ENCODE data around the gene OBI1.
"Not testable (repeated sequence)": the region's sequence is repeated elsewhere in the genome, so short reads cannot be mapped to it uniquely, and the experiment has no call there.

Gene OBI1

DNA sequence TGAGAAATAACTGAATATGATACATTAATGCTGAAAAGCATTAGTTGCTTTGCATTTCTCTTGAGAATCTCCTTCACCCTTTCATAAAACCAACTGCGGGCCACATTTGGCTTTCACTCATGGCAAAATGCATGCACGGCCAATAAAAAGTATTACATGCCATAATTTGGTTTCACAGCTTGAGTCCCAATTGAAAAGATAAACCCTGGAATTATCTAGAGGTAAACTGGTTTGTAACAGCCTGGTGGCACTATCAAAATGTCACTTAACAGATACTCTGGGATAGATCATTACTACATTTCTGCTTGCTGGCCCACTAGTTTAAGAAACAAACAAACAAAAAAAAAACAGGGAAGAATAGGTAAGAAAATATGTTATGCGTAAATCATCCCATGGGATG lies 3.9 kb downstream of the OBI1 start:
- Histone ChIP-seq H3K79me2 (ENCODE audit: insufficient read depth, low read depth) (peaks cover 72% of the 10 kb centered on the region), H2AFZ (ENCODE audit: low read depth) (no peak overlapping the region), H3K27me3 (ENCODE audit: insufficient read depth, low read depth) (no peaks in the 10 kb centered on the region), H3K4me1 (ENCODE audit: low read depth, poor library complexity, severe bottlenecking) (peaks cover 9% of the 10 kb centered on the region), H3K27ac (no peak overlapping the region), H3K36me3 (ENCODE audit: insufficient read depth) (no peaks in the 10 kb centered on the region), H3K9ac (no peak overlapping the region), H3K4me2 (no peak overlapping the region), H3K4me3 (IDR thresholded peaks at IDR 0.05; ENCODE audit: insufficient read depth, low read depth, low read length) (no peak overlapping the region), H4K20me1 (ENCODE audit: insufficient read depth) (no peaks in the 10 kb centered on the region)
- no peak for TF ChIP-seq CTCF (conservative IDR thresholded peaks at IDR 0.05; ENCODE audit: low read depth, low read length)

DNA sequence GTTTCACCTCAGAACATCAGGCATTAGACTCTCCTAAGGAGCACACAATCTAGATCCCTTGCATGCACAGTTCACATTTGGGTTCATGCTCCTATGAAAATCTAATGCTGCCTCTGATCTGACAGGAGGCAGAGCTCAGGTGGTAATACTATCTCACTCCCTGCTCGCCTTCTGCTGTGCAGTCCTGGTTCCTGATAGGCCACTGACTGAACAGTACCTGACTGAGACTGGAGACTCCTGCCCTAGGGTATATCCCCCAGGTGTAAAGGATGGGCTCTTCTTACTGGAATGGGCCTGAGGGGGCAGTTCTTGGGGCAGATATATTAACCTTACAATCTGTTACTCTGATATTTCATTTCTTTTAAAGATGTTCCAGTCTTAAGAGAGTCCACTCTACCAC lies 6.3 kb downstream of the OBI1 start:
- Histone ChIP-seq H4K20me1 (ENCODE audit: insufficient read depth) (no peaks in the 10 kb centered on the region), H3K36me3 (ENCODE audit: insufficient read depth) (no peaks in the 10 kb centered on the region), H2AFZ (ENCODE audit: low read depth) (no peak overlapping the region), H3K4me3 (IDR thresholded peaks at IDR 0.05; ENCODE audit: insufficient read depth, low read depth, low read length) (no peak overlapping the region), H3K9ac (no peak overlapping the region), H3K27me3 (ENCODE audit: insufficient read depth, low read depth) (no peaks in the 10 kb centered on the region), H3K4me1 (ENCODE audit: low read depth, poor library complexity, severe bottlenecking) (peaks cover 6% of the 10 kb centered on the region), H3K79me2 (ENCODE audit: insufficient read depth, low read depth) (peaks cover 76% of the 10 kb centered on the region), H3K27ac (no peak overlapping the region), H3K4me2 (no peak overlapping the region)
- TF ChIP-seq CTCF (conservative IDR thresholded peaks at IDR 0.05; ENCODE audit: low read depth, low read length) = no peak

DNA sequence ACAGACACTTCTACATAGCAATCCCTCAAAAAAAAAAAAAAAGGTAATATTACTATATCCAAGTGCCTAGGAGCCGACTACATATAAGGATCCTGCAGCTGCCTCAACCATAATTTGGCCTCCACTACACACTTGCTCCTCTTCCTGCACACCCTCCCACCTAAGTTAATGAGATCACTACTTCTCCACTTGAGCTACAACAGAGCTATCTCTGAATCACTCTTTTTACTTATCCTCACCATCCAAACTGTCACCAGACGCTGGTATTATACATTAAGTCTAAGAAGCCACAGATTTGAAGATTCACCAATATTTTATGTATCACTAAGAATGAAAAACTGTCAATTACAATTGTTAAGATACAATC lies 8.3 kb downstream of the OBI1 start:
- Histone ChIP-seq H3K36me3 (ENCODE audit: insufficient read depth) (no peaks in the 10 kb centered on the region), H3K27me3 (ENCODE audit: insufficient read depth, low read depth) (no peaks in the 10 kb centered on the region), H3K9ac (no peak overlapping the region), H3K4me1 (ENCODE audit: low read depth, poor library complexity, severe bottlenecking) (no peaks in the 10 kb centered on the region), H3K4me2 (no peak overlapping the region), H3K4me3 (IDR thresholded peaks at IDR 0.05; ENCODE audit: insufficient read depth, low read depth, low read length) (no peak overlapping the region), H4K20me1 (ENCODE audit: insufficient read depth) (no peaks in the 10 kb centered on the region), H3K79me2 (ENCODE audit: insufficient read depth, low read depth) (peaks cover 71% of the 10 kb centered on the region; the same call in 1 of the 2 replicates), H2AFZ (ENCODE audit: low read depth) (no peak overlapping the region), H3K27ac (no peak overlapping the region)
- no peak for TF ChIP-seq CTCF (conservative IDR thresholded peaks at IDR 0.05; ENCODE audit: low read depth, low read length)

DNA sequence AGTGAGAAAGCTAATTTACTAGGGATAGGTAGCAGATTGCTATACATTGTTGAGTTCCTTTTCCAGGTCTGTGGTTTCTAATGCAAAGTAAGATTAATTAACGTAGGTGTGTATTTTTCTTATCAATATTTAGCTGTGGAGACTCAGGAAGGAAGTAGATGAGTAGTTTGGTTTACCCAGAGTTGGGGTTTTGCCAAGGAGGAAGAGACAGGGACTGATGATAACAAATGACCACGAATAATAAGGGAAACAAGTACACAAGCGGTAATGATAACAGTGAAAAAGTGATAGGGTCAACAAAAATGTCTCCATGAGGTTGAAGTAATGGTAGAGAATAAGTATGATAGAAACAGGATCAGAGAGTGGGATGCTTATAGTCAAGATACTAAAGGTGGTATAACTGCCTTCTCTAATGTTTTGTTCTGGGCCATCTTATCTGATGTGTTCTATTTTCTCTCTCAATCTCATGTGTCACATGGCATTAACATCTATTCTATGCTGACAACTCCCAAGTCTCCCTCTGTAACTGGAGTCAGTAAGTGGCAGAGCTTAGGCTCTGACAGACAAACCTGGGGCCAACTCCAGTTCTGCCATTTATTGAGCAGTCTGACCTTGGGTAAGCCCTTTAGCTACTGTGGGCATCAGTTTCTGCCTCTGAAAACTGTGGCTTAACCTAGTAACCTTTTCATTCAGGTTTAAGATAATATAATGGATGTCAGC lies 8.8 kb downstream of the OBI1 start:
- no peak overlapping the region for H3K27ac ChIP-seq
- no peak overlapping the region for H2AFZ ChIP-seq (ENCODE audit: low read depth)
- peaks cover 71% of the 10 kb centered on the region; the same call in 1 of the 2 replicates for H3K79me2 ChIP-seq (ENCODE audit: insufficient read depth, low read depth)
- no peaks in the 10 kb centered on the region for H4K20me1 ChIP-seq (ENCODE audit: insufficient read depth)
- H3K4me3 ChIP-seq (IDR thresholded peaks at IDR 0.05; ENCODE audit: insufficient read depth, low read depth, low read length) = no peak overlapping the region
- no peak overlapping the region for H3K4me2 ChIP-seq
- H3K9ac ChIP-seq = no peak overlapping the region
- no peaks in the 10 kb centered on the region for H3K27me3 ChIP-seq (ENCODE audit: insufficient read depth, low read depth)
- no peaks in the 10 kb centered on the region for H3K36me3 ChIP-seq (ENCODE audit: insufficient read depth)
- TF ChIP-seq CTCF (conservative IDR thresholded peaks at IDR 0.05; ENCODE audit: low read depth, low read length) = no peak
- no peaks in the 10 kb centered on the region for H3K4me1 ChIP-seq (ENCODE audit: low read depth, poor library complexity, severe bottlenecking)

- H3K79me2 ChIP-seq (ENCODE audit: insufficient read depth, low read depth) = peaks cover 53% of the 10 kb centered on the region; the same call in 1 of the 2 replicates
- not testable (repeated sequence) for H3K36me3 ChIP-seq (ENCODE audit: insufficient read depth); H4K20me1 ChIP-seq (ENCODE audit: insufficient read depth); H3K9ac ChIP-seq; H3K4me1 ChIP-seq (ENCODE audit: low read depth, poor library complexity, severe bottlenecking); H3K4me3 ChIP-seq (IDR thresholded peaks at IDR 0.05; ENCODE audit: insufficient read depth, low read depth, low read length); H3K4me2 ChIP-seq; H3K27me3 ChIP-seq (ENCODE audit: insufficient read depth, low read depth); H2AFZ ChIP-seq (ENCODE audit: low read depth); H3K27ac ChIP-seq
Measured at GRCh38 chr13:78647109-78647678, 11.8 kb downstream of the OBI1 start.

All from KMS-11 (cell line).